AG04449 (cell line): ENCODE data around the gene MALRD1.
"Not testable (repeated sequence)": the region's sequence is repeated elsewhere in the genome, so short reads cannot be mapped to it uniquely, and the experiment has no call there.

ENCODE experiments used
- CTCF ChIA-PET: fragments of 350-600 bp; formaldehyde crosslinking; extraction: SDS; loops from one replicate; lab custom pipeline; 2021; ENCODE audit warnings: antibody characterized with exemption; lab: Yijun Ruan, JAX
- POLR2A ChIA-PET: fragments of 400-600, 350-600 bp; formaldehyde crosslinking; extraction: SDS; loops from one replicate; lab custom pipeline; 2020; ENCODE audit warnings: antibody characterized with exemption, inconsistent platforms; lab: Yijun Ruan, JAX
- DNase-seq: peaks from one replicate; pipeline ENCODE4 v3.0.0-alpha.2; 2010; ENCODE audit warnings: low read depth, low spot score
- H3K4me3 ChIP-seq: 2 replicates; pipeline ENCODE4 v1.5.1; 2011; ENCODE audit warnings: low read depth, mild to moderate bottlenecking, control low read depth, low read length
- CTCF ChIP-seq: IDR thresholded peaks from one replicate; pipeline ENCODE4 v1.5.1; 2011; ENCODE audit warnings: mild to moderate bottlenecking, moderate library complexity, low read length, control low read depth, inconsistent platforms; ENCODE audit not compliant: insufficient read depth; ENCODE audit errors: missing control alignments

Gene MALRD1

GRCh38 chr10:19499291-19499770 lies 450.7 kb downstream of the MALRD1 start:
- H3K4me3 ChIP-seq = no peak overlapping the region
- CTCF ChIA-PET = no interaction called here
- no peak for DNase-seq
- POLR2A ChIA-PET = no interaction called here
- TF ChIP-seq CTCF = no peak

DNA sequence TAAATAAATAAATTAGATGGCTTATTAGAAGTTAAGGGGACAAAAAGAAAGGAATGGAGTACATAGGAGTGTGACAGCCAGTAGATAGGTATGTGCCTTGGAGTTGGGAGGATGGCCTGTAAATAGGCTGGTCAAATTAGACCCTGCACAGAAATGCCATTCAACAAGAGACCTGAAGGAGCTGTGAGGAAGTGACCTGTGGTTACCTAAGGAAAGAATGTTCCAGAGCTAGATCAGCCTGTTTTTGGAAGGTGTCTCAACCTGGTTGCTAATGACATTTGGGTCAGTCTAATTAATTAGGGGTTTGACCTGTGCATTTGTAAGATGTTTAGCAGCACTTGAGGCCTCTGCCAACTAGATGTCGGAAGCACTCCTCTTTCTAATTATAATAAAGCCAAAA lies 452.4 kb downstream of the MALRD1 start:
- H3K4me3 ChIP-seq = no peak overlapping the region
- ChIA-PET CTCF (no interaction called here), POLR2A (no interaction called here)
- TF ChIP-seq CTCF = no peak
- DNase-seq = no peak

- no peak overlapping the region for H3K4me3 ChIP-seq
- ChIA-PET CTCF (no interaction called here), POLR2A (no interaction called here)
- no peak for TF ChIP-seq CTCF
- DNase-seq = no peak
Observed at GRCh38 chr10:19505320-19506312, 457.0 kb downstream of the MALRD1 start.

- DNase-seq, H3K4me3 ChIP-seq, CTCF ChIA-PET, POLR2A ChIA-PET: not testable (repeated sequence)
Observed at GRCh38 chr10:19510005-19510732, 461.6 kb downstream of the MALRD1 start.

GRCh38 chr10:19518109-19518508 lies 469.5 kb downstream of the MALRD1 start:
- DNase-seq = no peak
- ChIA-PET CTCF (no interaction called here), POLR2A (no interaction called here)
- H3K4me3 ChIP-seq = no peak overlapping the region
- no peak for TF ChIP-seq CTCF

DNA sequence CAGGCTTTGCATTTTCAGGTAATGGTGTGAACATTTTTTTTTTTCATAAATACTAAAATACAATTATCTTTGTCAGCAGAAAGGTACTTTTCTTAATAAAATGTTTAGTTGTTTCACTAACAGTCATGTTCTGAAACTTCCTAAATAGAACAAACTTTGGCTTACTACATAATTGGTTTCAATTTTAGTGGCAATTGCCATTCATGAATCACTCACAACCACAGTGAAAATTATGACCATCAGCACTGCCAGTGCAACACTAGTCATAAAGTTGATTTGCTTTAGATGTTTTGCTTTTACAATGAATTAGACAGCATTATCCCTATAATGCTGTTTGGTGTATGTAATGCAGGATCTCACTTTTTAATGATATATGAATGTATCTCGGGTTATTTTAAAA lies 470.0 kb downstream of the MALRD1 start:
- no peak overlapping the region for H3K4me3 ChIP-seq
- CTCF ChIA-PET = no interaction called here
- DNase-seq = no peak
- POLR2A ChIA-PET = no interaction called here
- no peak for TF ChIP-seq CTCF
